HepG2 (cell line): ENCODE measurements around the gene C11orf58. TPM values are rescaled to one million over a fixed set of nuclear protein-coding genes. Genes with fewer than 3 reads are reported as not detected.

Experiments
- BRCA1 ChIP-seq: sonication (generic); formaldehyde crosslinking; IDR thresholded peaks from 2 replicates; pipeline ENCODE4 v1.4.0; 2020; ENCODE audit warnings: missing genetic modification reagents
- FOXA3 ChIP-seq: IDR thresholded peaks from 2 replicates; pipeline ENCODE4 v1.6.1; 2016; ENCODE audit warnings: missing genetic modification reagents, missing compliant biosample characterization
- HMG20B ChIP-seq: conservative IDR thresholded peaks from 2 replicates; pipeline ENCODE4 v1.6.1; 2016; ENCODE audit warnings: missing genetic modification reagents, missing compliant biosample characterization
- MAFF ChIP-seq: IDR thresholded peaks from 2 replicates; pipeline ENCODE4 v1.6.1; 2011; ENCODE audit warnings: low read depth, low read length, improper control_type of control experiment
- MEF2D ChIP-seq: sonication (generic); formaldehyde crosslinking; IDR thresholded peaks from 2 replicates; pipeline ENCODE4 v1.5.1; 2020; ENCODE audit warnings: mild to moderate bottlenecking, missing genetic modification reagents
- NCOA5 ChIP-seq: sonication (generic); formaldehyde crosslinking; IDR thresholded peaks from 2 replicates; pipeline ENCODE4 v1.4.0; 2020; ENCODE audit warnings: missing genetic modification reagents
- POLR2AphosphoS5 ChIP-seq: IDR thresholded peaks from 2 replicates; pipeline ENCODE4 v1.6.1; 2012; ENCODE audit warnings: low read depth, low read length
- RAD21 ChIP-seq: fragments of 450-650 bp; formaldehyde crosslinking; IDR thresholded peaks from 2 replicates; pipeline ENCODE4 v1.5.0; 2020; ENCODE audit warnings: mild to moderate bottlenecking
- RELA ChIP-seq: sonication (generic); formaldehyde crosslinking; IDR thresholded peaks from 2 replicates; pipeline ENCODE4 v1.4.0; 2020; ENCODE audit warnings: missing genetic modification reagents
- RFXANK ChIP-seq: IDR thresholded peaks from 2 replicates; pipeline ENCODE4 v1.6.1; 2016
- SMARCC2 ChIP-seq: fragments of 450-650 bp; IDR thresholded peaks from 2 replicates; pipeline ENCODE4 v1.6.1; 2017; ENCODE audit warnings: antibody characterized with exemption, mild to moderate bottlenecking
- TCF12 ChIP-seq, 2 experiments: fragments of 450-650 bp in 1 of 2; sonication (generic) in 1 of 2; formaldehyde crosslinking in 1 of 2; IDR thresholded peaks; 2 replicates each; pipeline versions ENCODE4 v1.6.1 to v1.8.0; 2017 to 2022; ENCODE audit warnings: antibody characterized with exemption in 1 of 2, mild to moderate bottlenecking in 1 of 2, missing genetic modification reagents in 1 of 2, moderate library complexity in 1 of 2
- TEAD2 ChIP-seq: sonication (generic); formaldehyde crosslinking; IDR thresholded peaks from 2 replicates; pipeline ENCODE4 v1.9.0; 2021; ENCODE audit warnings: missing genetic modification reagents
- XRCC5 ChIP-seq: fragments of 200-400 bp; formaldehyde crosslinking; optimal IDR thresholded peaks from 2 replicates; pipeline ENCODE3; 2017; ENCODE audit warnings: mild to moderate bottlenecking, low read length
- ZNF713 ChIP-seq: sonication (generic); formaldehyde crosslinking; IDR thresholded peaks from 2 replicates; pipeline ENCODE4 v1.4.0; 2020; ENCODE audit warnings: mild to moderate bottlenecking, missing genetic modification reagents
- polyA plus RNA-seq, 8 experiments: library from polyadenylated mRNA; depleted of rRNA in 3 of 8; stranded (reverse) in 7 of 8; unstranded in 1 of 8; fragments of >200 nt; fragmentation: Illumina TruSeq in 4 of 8; extraction: Trizol in 4 of 8; gene quantifications; 2 replicates each; pipeline versions ENCODE4 v1.2.1 to v1.2.3, GENCODE V29; 2011 to 2016; ENCODE audit warnings: low read depth in 4 of 8, missing spikeins in 1 of 8, mixed read lengths in 1 of 8; ENCODE audit not compliant: insufficient read depth in 1 of 8
- total RNA-seq, 5 experiments: library from RNA; depleted of rRNA; stranded (reverse); fragments of >200 nt; fragmentation: Illumina TruSeq; extraction: Trizol; gene quantifications; 2 replicates each; pipeline ENCODE4 v1.2.3, GENCODE V29; 2016; ENCODE audit warnings: low read depth in 1 of 5
- TF ChIP-seq, protein P1 (sequence below): sonication (generic); formaldehyde crosslinking; IDR thresholded peaks from 2 replicates; pipeline ENCODE4 v1.4.0; 2020; ENCODE audit warnings: missing genetic modification reagents, mild to moderate bottlenecking, borderline replicate concordance
- TF ChIP-seq, protein P2 (sequence below): IDR thresholded peaks from 2 replicates; pipeline ENCODE4 v1.6.1; 2016; ENCODE audit warnings: missing biosample characterization, missing genetic modification reagents, low read depth
- TF ChIP-seq, protein P3 (sequence below): sonication (generic); formaldehyde crosslinking; IDR thresholded peaks from 2 replicates; pipeline ENCODE4 v1.5.0; 2020; ENCODE audit warnings: missing genetic modification reagents
- TF ChIP-seq, protein P4 (sequence below): sonication (generic); formaldehyde crosslinking; IDR thresholded peaks from 2 replicates; pipeline ENCODE4 v1.4.0; 2020; ENCODE audit warnings: missing genetic modification reagents
- TF ChIP-seq, protein P5 (sequence below): fragments of 450-650 bp; IDR thresholded peaks from 2 replicates; pipeline ENCODE4 v1.6.1; 2017
- TF ChIP-seq, protein P6 (sequence below): sonication (generic); formaldehyde crosslinking; IDR thresholded peaks from 2 replicates; pipeline ENCODE4 v1.4.0; 2020; ENCODE audit warnings: missing genetic modification reagents
- TF ChIP-seq, protein P7 (sequence below): sonication (generic); formaldehyde crosslinking; IDR thresholded peaks from 2 replicates; pipeline ENCODE4 v1.5.0; 2020; ENCODE audit warnings: mild to moderate bottlenecking, missing genetic modification reagents

C11orf58 gene
- total and polyA plus RNA-seq, 2 of the 13 experiments (the other 11 are each of a cell fraction or from before 2014, with no cell fraction given), result 83.8 to 167 TPM

DNA sequence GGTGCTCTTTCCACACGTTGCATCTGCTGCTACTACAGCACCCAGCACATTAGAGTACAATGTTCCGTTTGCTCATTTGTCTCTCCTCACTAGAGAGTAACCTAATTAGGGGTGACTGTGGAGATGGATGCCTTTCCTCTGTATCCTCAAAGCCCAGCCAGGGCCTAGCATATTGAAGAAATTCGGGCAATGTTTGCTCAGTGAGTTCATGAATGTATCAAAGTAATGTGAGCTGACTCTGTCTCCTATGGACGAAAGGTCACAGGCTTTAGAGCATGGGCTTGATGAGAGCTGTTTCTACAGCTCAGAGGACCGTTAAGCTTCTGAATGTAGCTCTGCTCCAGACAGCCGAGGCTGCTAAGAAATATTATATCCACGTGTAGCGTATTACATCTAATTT lies 67.5 kb downstream of the C11orf58 start (continued):
- TF ChIP-seq, protein P1, sequence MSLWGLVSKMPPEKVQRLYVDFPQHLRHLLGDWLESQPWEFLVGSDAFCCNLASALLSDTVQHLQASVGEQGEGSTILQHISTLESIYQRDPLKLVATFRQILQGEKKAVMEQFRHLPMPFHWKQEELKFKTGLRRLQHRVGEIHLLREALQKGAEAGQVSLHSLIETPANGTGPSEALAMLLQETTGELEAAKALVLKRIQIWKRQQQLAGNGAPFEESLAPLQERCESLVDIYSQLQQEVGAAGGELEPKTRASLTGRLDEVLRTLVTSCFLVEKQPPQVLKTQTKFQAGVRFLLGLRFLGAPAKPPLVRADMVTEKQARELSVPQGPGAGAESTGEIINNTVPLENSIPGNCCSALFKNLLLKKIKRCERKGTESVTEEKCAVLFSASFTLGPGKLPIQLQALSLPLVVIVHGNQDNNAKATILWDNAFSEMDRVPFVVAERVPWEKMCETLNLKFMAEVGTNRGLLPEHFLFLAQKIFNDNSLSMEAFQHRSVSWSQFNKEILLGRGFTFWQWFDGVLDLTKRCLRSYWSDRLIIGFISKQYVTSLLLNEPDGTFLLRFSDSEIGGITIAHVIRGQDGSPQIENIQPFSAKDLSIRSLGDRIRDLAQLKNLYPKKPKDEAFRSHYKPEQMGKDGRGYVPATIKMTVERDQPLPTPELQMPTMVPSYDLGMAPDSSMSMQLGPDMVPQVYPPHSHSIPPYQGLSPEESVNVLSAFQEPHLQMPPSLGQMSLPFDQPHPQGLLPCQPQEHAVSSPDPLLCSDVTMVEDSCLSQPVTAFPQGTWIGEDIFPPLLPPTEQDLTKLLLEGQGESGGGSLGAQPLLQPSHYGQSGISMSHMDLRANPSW, result no peak
- no peak for TF ChIP-seq XRCC5
- TF ChIP-seq RELA (CRISPR knock-in tag), result no peak
- no peak for TF ChIP-seq NCOA5
- TF ChIP-seq, protein P2, sequence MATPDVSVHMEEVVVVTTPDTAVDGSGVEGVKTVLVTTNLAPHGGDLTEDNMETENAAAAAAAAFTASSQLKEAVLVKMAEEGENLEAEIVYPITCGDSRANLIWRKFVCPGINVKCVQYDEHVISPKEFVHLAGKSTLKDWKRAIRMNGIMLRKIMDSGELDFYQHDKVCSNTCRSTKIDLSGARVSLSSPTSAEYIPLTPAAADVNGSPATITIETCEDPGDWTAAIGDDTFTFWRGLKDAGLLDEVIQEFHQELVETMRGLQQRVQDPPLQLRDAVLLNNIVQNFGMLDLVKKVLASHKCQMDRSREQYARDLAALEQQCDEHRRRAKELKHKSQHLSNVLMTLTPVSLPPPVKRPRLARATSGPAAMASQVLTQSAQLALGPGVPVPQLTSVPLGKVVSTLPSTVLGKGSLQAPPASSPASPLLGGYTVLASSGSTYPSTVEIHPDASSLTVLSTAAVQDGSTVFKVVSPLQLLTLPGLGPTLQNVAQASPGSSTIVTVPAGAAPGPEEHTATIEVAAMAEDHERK (CRISPR knock-in tag), result no peak
- no peak for TF ChIP-seq TEAD2
- no peak for TF ChIP-seq SMARCC2
- no peak for TF ChIP-seq RAD21 (CRISPR knock-in tag)
- no peak for TF ChIP-seq POLR2AphosphoS5
- no peak for TF ChIP-seq HMG20B (CRISPR knock-in tag)
- TF ChIP-seq, protein P3, sequence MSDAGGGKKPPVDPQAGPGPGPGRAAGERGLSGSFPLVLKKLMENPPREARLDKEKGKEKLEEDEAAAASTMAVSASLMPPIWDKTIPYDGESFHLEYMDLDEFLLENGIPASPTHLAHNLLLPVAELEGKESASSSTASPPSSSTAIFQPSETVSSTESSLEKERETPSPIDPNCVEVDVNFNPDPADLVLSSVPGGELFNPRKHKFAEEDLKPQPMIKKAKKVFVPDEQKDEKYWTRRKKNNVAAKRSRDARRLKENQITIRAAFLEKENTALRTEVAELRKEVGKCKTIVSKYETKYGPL (CRISPR knock-in tag), result no peak
- peak; percentile 63 for TF ChIP-seq FOXA3 (CRISPR knock-in tag)
- TF ChIP-seq, protein P4, sequence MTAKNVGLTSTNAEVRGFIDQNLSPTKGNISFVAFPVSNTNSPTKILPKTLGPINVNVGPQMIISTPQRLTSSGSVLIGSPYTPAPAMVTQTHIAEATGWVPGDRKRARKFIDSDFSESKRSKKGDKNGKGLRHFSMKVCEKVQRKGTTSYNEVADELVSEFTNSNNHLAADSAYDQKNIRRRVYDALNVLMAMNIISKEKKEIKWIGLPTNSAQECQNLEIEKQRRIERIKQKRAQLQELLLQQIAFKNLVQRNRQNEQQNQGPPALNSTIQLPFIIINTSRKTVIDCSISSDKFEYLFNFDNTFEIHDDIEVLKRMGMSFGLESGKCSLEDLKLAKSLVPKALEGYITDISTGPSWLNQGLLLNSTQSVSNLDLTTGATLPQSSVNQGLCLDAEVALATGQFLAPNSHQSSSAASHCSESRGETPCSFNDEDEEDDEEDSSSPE, result no peak
- TF ChIP-seq, protein P5, sequence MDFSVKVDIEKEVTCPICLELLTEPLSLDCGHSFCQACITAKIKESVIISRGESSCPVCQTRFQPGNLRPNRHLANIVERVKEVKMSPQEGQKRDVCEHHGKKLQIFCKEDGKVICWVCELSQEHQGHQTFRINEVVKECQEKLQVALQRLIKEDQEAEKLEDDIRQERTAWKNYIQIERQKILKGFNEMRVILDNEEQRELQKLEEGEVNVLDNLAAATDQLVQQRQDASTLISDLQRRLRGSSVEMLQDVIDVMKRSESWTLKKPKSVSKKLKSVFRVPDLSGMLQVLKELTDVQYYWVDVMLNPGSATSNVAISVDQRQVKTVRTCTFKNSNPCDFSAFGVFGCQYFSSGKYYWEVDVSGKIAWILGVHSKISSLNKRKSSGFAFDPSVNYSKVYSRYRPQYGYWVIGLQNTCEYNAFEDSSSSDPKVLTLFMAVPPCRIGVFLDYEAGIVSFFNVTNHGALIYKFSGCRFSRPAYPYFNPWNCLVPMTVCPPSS, result no peak
- no peak for TF ChIP-seq BRCA1
- no peak for TF ChIP-seq RFXANK
- TF ChIP-seq MAFF, result no peak
- TF ChIP-seq ZNF713 (CRISPR knock-in tag), result no peak
- no peak for TF ChIP-seq MEF2D (CRISPR knock-in tag)
- TF ChIP-seq, protein P6, sequence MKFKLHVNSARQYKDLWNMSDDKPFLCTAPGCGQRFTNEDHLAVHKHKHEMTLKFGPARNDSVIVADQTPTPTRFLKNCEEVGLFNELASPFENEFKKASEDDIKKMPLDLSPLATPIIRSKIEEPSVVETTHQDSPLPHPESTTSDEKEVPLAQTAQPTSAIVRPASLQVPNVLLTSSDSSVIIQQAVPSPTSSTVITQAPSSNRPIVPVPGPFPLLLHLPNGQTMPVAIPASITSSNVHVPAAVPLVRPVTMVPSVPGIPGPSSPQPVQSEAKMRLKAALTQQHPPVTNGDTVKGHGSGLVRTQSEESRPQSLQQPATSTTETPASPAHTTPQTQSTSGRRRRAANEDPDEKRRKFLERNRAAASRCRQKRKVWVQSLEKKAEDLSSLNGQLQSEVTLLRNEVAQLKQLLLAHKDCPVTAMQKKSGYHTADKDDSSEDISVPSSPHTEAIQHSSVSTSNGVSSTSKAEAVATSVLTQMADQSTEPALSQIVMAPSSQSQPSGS, result no peak; the same call in 1 of the 2 replicates
- TF ChIP-seq TCF12 (IDR thresholded peaks at IDR 0.05), result no peak
- TF ChIP-seq TCF12 (CRISPR knock-in tag; IDR thresholded peaks at IDR 0.05), result no peak
- TF ChIP-seq, protein P7, sequence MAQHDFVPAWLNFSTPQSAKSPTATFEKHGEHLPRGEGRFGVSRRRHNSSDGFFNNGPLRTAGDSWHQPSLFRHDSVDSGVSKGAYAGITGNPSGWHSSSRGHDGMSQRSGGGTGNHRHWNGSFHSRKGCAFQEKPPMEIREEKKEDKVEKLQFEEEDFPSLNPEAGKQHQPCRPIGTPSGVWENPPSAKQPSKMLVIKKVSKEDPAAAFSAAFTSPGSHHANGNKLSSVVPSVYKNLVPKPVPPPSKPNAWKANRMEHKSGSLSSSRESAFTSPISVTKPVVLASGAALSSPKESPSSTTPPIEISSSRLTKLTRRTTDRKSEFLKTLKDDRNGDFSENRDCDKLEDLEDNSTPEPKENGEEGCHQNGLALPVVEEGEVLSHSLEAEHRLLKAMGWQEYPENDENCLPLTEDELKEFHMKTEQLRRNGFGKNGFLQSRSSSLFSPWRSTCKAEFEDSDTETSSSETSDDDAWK (CRISPR knock-in tag), result no peak
